Measurements from ENCODE around the gene ZCCHC24.
A peak's percentile ranks its signal among the peaks of the same experiment; 100 is the strongest.

ZCCHC24 gene

GRCh38 chr10:79390057-79390456 is 55.4 kb downstream of the ZCCHC24 start:
- no peak overlapping the region for H3K23ac ChIP-seq (ENCODE audit: low read length)
- DNase-seq: no peak
- no peak overlapping the region for H4K5ac ChIP-seq (ENCODE audit: low read length)
- no peak overlapping the region for H2BK15ac ChIP-seq (replicated peaks; ENCODE audit: low read depth)
- no peak overlapping the region for H3K4me3 ChIP-seq (ENCODE audit: low read length)
- H3K79me1 ChIP-seq (ENCODE audit: low read length): no peaks in the 10 kb centered on the region
- H3K79me2 ChIP-seq (ENCODE audit: control insufficient read depth, insufficient read depth, low read length): no peaks in the 10 kb centered on the region
- no peak overlapping the region for H3K18ac ChIP-seq (ENCODE audit: low read length)
- H3K36me3 ChIP-seq (ENCODE audit: control insufficient read depth, insufficient read depth, low read length): no peaks in the 10 kb centered on the region
- no peak overlapping the region for H3K56ac ChIP-seq (ENCODE audit: low read length)
- H3K4me2 ChIP-seq (ENCODE audit: low read length): no peak overlapping the region
- H2AK5ac ChIP-seq (ENCODE audit: low read length): no peak overlapping the region
- H2BK120ac ChIP-seq (ENCODE audit: low read depth, low read length): no peak overlapping the region
- H2BK5ac ChIP-seq (ENCODE audit: low read length): no peak overlapping the region
- H4K8ac ChIP-seq (ENCODE audit: low read depth, low read length): no peak overlapping the region
- WGBS (ENCODE audit: extremely low coverage, insufficient coverage, low lambda C conversion rate): no CpG with 5 or more reads among the region's 2 CpGs
- H3K9ac ChIP-seq (ENCODE audit: low read length): no peak overlapping the region
- no peak overlapping the region for H3K27ac ChIP-seq (ENCODE audit: low read depth, low read length)
- no peak overlapping the region for H3K4ac ChIP-seq (ENCODE audit: low read depth, low read length)
- no peaks in the 10 kb centered on the region for H3K27me3 ChIP-seq (ENCODE audit: insufficient read depth, low read length, poor library complexity)
- H3K4me1 ChIP-seq (ENCODE audit: control insufficient read depth, low read depth, low read length): no peaks in the 10 kb centered on the region

- H3K79me2 ChIP-seq (ENCODE audit: control insufficient read depth, insufficient read depth, low read length): no peaks in the 10 kb centered on the region
- H3K4me1 ChIP-seq (ENCODE audit: control insufficient read depth, low read depth, low read length): no peaks in the 10 kb centered on the region
- no peak overlapping the region for H4K8ac ChIP-seq (ENCODE audit: low read depth, low read length)
- H2BK120ac ChIP-seq (ENCODE audit: low read depth, low read length): no peak overlapping the region
- H3K4me2 ChIP-seq (ENCODE audit: low read length): no peak overlapping the region
- no peak overlapping the region for H2BK15ac ChIP-seq (replicated peaks; ENCODE audit: low read depth)
- H3K79me1 ChIP-seq (ENCODE audit: low read length): no peaks in the 10 kb centered on the region
- no peak overlapping the region for H3K4me3 ChIP-seq (ENCODE audit: low read length)
- H3K4ac ChIP-seq (ENCODE audit: low read depth, low read length): no peak overlapping the region
- no peak overlapping the region for H3K9ac ChIP-seq (ENCODE audit: low read length)
- no peaks in the 10 kb centered on the region for H3K27me3 ChIP-seq (ENCODE audit: insufficient read depth, low read length, poor library complexity)
- no peak overlapping the region for H2AK5ac ChIP-seq (ENCODE audit: low read length)
- H3K18ac ChIP-seq (ENCODE audit: low read length): no peak overlapping the region
- no peak overlapping the region for H3K56ac ChIP-seq (ENCODE audit: low read length)
- no peak overlapping the region for H2BK5ac ChIP-seq (ENCODE audit: low read length)
- H3K27ac ChIP-seq (ENCODE audit: low read depth, low read length): no peak overlapping the region
- H3K36me3 ChIP-seq (ENCODE audit: control insufficient read depth, insufficient read depth, low read length): no peaks in the 10 kb centered on the region
- DNase-seq: peak; percentile 29
- H3K23ac ChIP-seq (ENCODE audit: low read length): no peak overlapping the region
- no peak overlapping the region for H4K5ac ChIP-seq (ENCODE audit: low read length)
- WGBS (ENCODE audit: extremely low coverage, insufficient coverage, low lambda C conversion rate): no CpG with 5 or more reads among the region's 11 CpGs
Measured at GRCh38 chr10:79387974-79388850, 57.2 kb downstream of the ZCCHC24 start.

- Histone ChIP-seq H2BK15ac (replicated peaks; ENCODE audit: low read depth) (no peak overlapping the region), H3K18ac (ENCODE audit: low read length) (no peak overlapping the region), H3K4me3 (ENCODE audit: low read length) (no peak overlapping the region), H3K9ac (ENCODE audit: low read length) (no peak overlapping the region), H3K4ac (ENCODE audit: low read depth, low read length) (no peak overlapping the region), H3K23ac (ENCODE audit: low read length) (no peak overlapping the region), H3K79me1 (ENCODE audit: low read length) (no peaks in the 10 kb centered on the region), H3K4me2 (ENCODE audit: low read length) (no peak overlapping the region), H2BK120ac (ENCODE audit: low read depth, low read length) (no peak overlapping the region), H3K56ac (ENCODE audit: low read length) (no peak overlapping the region), H4K8ac (ENCODE audit: low read depth, low read length) (no peak overlapping the region), H2BK5ac (ENCODE audit: low read length) (no peak overlapping the region), H4K5ac (ENCODE audit: low read length) (no peak overlapping the region), H2AK5ac (ENCODE audit: low read length) (no peak overlapping the region), H3K27ac (ENCODE audit: low read depth, low read length) (no peak overlapping the region), H3K4me1 (ENCODE audit: control insufficient read depth, low read depth, low read length) (no peaks in the 10 kb centered on the region), H3K36me3 (ENCODE audit: control insufficient read depth, insufficient read depth, low read length) (no peaks in the 10 kb centered on the region), H3K79me2 (ENCODE audit: control insufficient read depth, insufficient read depth, low read length) (no peaks in the 10 kb centered on the region), H3K27me3 (ENCODE audit: insufficient read depth, low read length, poor library complexity) (no peaks in the 10 kb centered on the region)
- DNase-seq: no peak
- no CpG with 5 or more reads among the region's 5 CpGs for WGBS (ENCODE audit: extremely low coverage, insufficient coverage, low lambda C conversion rate)
Measured at GRCh38 chr10:79387466-79387973, 57.9 kb downstream of the ZCCHC24 start.

GRCh38 chr10:79386637-79387465 is 58.6 kb downstream of the ZCCHC24 start:
- Histone ChIP-seq H3K23ac (ENCODE audit: low read length) (no peak overlapping the region), H3K79me2 (ENCODE audit: control insufficient read depth, insufficient read depth, low read length) (no peaks in the 10 kb centered on the region), H3K36me3 (ENCODE audit: control insufficient read depth, insufficient read depth, low read length) (no peaks in the 10 kb centered on the region), H4K5ac (ENCODE audit: low read length) (no peak overlapping the region), H2BK120ac (ENCODE audit: low read depth, low read length) (no peak overlapping the region), H3K27ac (ENCODE audit: low read depth, low read length) (no peak overlapping the region), H3K4me1 (ENCODE audit: control insufficient read depth, low read depth, low read length) (no peaks in the 10 kb centered on the region), H3K79me1 (ENCODE audit: low read length) (no peaks in the 10 kb centered on the region), H3K4me2 (ENCODE audit: low read length) (no peak overlapping the region), H3K18ac (ENCODE audit: low read length) (no peak overlapping the region), H4K8ac (ENCODE audit: low read depth, low read length) (no peak overlapping the region), H2AK5ac (ENCODE audit: low read length) (no peak overlapping the region), H3K56ac (ENCODE audit: low read length) (no peak overlapping the region), H3K9ac (ENCODE audit: low read length) (no peak overlapping the region), H2BK5ac (ENCODE audit: low read length) (no peak overlapping the region), H3K4ac (ENCODE audit: low read depth, low read length) (no peak overlapping the region), H3K4me3 (ENCODE audit: low read length) (no peak overlapping the region), H2BK15ac (replicated peaks; ENCODE audit: low read depth) (no peak overlapping the region), H3K27me3 (ENCODE audit: insufficient read depth, low read length, poor library complexity) (no peaks in the 10 kb centered on the region)
- WGBS (ENCODE audit: extremely low coverage, insufficient coverage, low lambda C conversion rate): no CpG with 5 or more reads among the region's 24 CpGs
- no peak for DNase-seq

- no peaks in the 10 kb centered on the region for H3K79me1 ChIP-seq (ENCODE audit: low read length)
- no peaks in the 10 kb centered on the region for H3K79me2 ChIP-seq (ENCODE audit: control insufficient read depth, insufficient read depth, low read length)
- no CpG with 5 or more reads among the region's 28 CpGs for WGBS (ENCODE audit: extremely low coverage, insufficient coverage, low lambda C conversion rate)
- no peak overlapping the region for H3K56ac ChIP-seq (ENCODE audit: low read length)
- H2AK5ac ChIP-seq (ENCODE audit: low read length): no peak overlapping the region
- H2BK5ac ChIP-seq (ENCODE audit: low read length): no peak overlapping the region
- no peaks in the 10 kb centered on the region for H3K36me3 ChIP-seq (ENCODE audit: control insufficient read depth, insufficient read depth, low read length)
- no peak overlapping the region for H3K4me3 ChIP-seq (ENCODE audit: low read length)
- H3K9ac ChIP-seq (ENCODE audit: low read length): no peak overlapping the region
- no peak overlapping the region for H3K27ac ChIP-seq (ENCODE audit: low read depth, low read length)
- H2BK120ac ChIP-seq (ENCODE audit: low read depth, low read length): no peak overlapping the region
- no peak overlapping the region for H4K8ac ChIP-seq (ENCODE audit: low read depth, low read length)
- H2BK15ac ChIP-seq (replicated peaks; ENCODE audit: low read depth): no peak overlapping the region
- no peak overlapping the region for H3K18ac ChIP-seq (ENCODE audit: low read length)
- H3K27me3 ChIP-seq (ENCODE audit: insufficient read depth, low read length, poor library complexity): no peaks in the 10 kb centered on the region
- no peak overlapping the region for H4K5ac ChIP-seq (ENCODE audit: low read length)
- H3K23ac ChIP-seq (ENCODE audit: low read length): no peak overlapping the region
- H3K4me2 ChIP-seq (ENCODE audit: low read length): no peak overlapping the region
- H3K4ac ChIP-seq (ENCODE audit: low read depth, low read length): no peak overlapping the region
- no peaks in the 10 kb centered on the region for H3K4me1 ChIP-seq (ENCODE audit: control insufficient read depth, low read depth, low read length)
- DNase-seq: peak; percentile 55
Measured at GRCh38 chr10:79385804-79386531, 59.5 kb downstream of the ZCCHC24 start.

Measured in mesendoderm (in vitro differentiated cells).